K562 (cell line): ENCODE measurements around the gene FUT6. TPM values are rescaled to one million over a fixed set of nuclear protein-coding genes. Genes with fewer than 3 reads are reported as not detected.

ENCODE experiments used
- CHCHD3 ChIP-seq: fragments of 250-450 bp; sonication (Bioruptor Pico); IDR thresholded peaks from 2 replicates; pipeline ENCODE4 v2.1.2; 2022; ENCODE audit warnings: mild to moderate bottlenecking
- ELF4 ChIP-seq: fragments of 450-650 bp; formaldehyde crosslinking; IDR thresholded peaks from 2 replicates; pipeline ENCODE4 v1.4.0; 2022; ENCODE audit warnings: missing genetic modification characterization
- FIP1L1 ChIP-seq: fragments of 200-400 bp; formaldehyde crosslinking; IDR thresholded peaks from 2 replicates; pipeline ENCODE4 v1.6.1; 2018; ENCODE audit warnings: mild to moderate bottlenecking, low read depth, low read length; ENCODE audit not compliant: poor library complexity, severe bottlenecking
- HNRNPL ChIP-seq: fragments of 200-400 bp; formaldehyde crosslinking; IDR thresholded peaks from 2 replicates; pipeline ENCODE4 v1.6.1; 2017; ENCODE audit warnings: low read depth, mild to moderate bottlenecking, low read length
- IRF2 ChIP-seq: sonication (generic); formaldehyde crosslinking; IDR thresholded peaks from 2 replicates; pipeline ENCODE4 v1.8.1; 2022; ENCODE audit warnings: mild to moderate bottlenecking, missing genetic modification reagents
- MAFG ChIP-seq: fragments of 450-650 bp; conservative IDR thresholded peaks from 2 replicates; pipeline ENCODE4 v1.6.1; 2016; ENCODE audit warnings: missing genetic modification characterization, missing compliant biosample characterization
- MCM7 ChIP-seq, 2 experiments: fragments of 450-650 bp; IDR thresholded peaks; 2 replicates each; pipeline ENCODE4 v1.6.1; 2016 to 2018
- RNF2 ChIP-seq: sonication (generic); IDR thresholded peaks from 2 replicates; pipeline ENCODE4 v1.6.1; 2016
- TAF7 ChIP-seq: fragments of 450-650 bp; IDR thresholded peaks from 2 replicates; pipeline ENCODE4 v1.6.1; 2016; ENCODE audit warnings: missing genetic modification characterization, missing compliant biosample characterization
- TCF7 ChIP-seq: sonication (generic); IDR thresholded peaks from 2 replicates; pipeline ENCODE4 v1.6.1; 2016; ENCODE audit warnings: antibody characterized with exemption, borderline replicate concordance
- U2AF1 ChIP-seq: fragments of 200-400 bp; formaldehyde crosslinking; optimal IDR thresholded peaks from 2 replicates; pipeline ENCODE3; 2017; ENCODE audit warnings: mild to moderate bottlenecking, low read depth, low read length, moderate library complexity
- ZNF764 ChIP-seq: fragments of 250-450 bp; sonication (Bioruptor Pico); IDR thresholded peaks from 2 replicates; pipeline ENCODE4 v1.4.0; 2020; ENCODE audit warnings: low read depth, mild to moderate bottlenecking, moderate library complexity
- polyA plus RNA-seq, 8 experiments: library from polyadenylated mRNA; depleted of rRNA in 4 of 8; stranded (reverse) in 5 of 8; unstranded in 3 of 8; fragments of >200 nt; fragmentation: Nextera tagmentation in 2 of 8; fragmentation: Illumina TruSeq in 1 of 8; extraction: Ambion mirVana in 2 of 8; extraction: Trizol in 1 of 8; gene quantifications; 2 replicates each; pipeline versions ENCODE4 v1.2.1 to v1.2.3, GENCODE V29; 2011 to 2014; ENCODE audit warnings: inconsistent platforms in 1 of 8, missing spikeins in 1 of 8
- total RNA-seq, 7 experiments: library from RNA; depleted of rRNA in 6 of 7; stranded (reverse); fragments of >200 nt in 6 of 7; fragmentation: Illumina TruSeq in 2 of 7; extraction: Trizol in 2 of 7; gene quantifications; 2 replicates each; pipeline versions ENCODE4 v1.2.1 to v1.2.3, GENCODE V29; 2011 to 2021; ENCODE audit warnings: low replicate concordance in 1 of 7
- TF ChIP-seq, protein P1 (sequence below): fragments of 250-450 bp; sonication (Bioruptor Pico); IDR thresholded peaks from 2 replicates; pipeline ENCODE4 v1.4.0; 2020; ENCODE audit warnings: mild to moderate bottlenecking, moderate library complexity
- TF ChIP-seq, protein P2 (sequence below): fragments of 450-650 bp; IDR thresholded peaks from 2 replicates; pipeline ENCODE4 v1.6.1; 2017; ENCODE audit warnings: antibody characterized with exemption
- TF ChIP-seq, protein P3 (sequence below), 2 experiments: fragments of 450-650 bp; formaldehyde crosslinking in 1 of 2; IDR thresholded peaks; 2 replicates each; pipeline versions ENCODE4 v1.4.0 to v1.6.1; 2014 to 2020; ENCODE audit warnings: mild to moderate bottlenecking in 2 of 2, borderline replicate concordance in 1 of 2, low read depth in 1 of 2

FUT6 gene
- total and polyA plus RNA-seq, 9 of the 15 experiments (the other 6 are each of a cell fraction or from before 2014, with no cell fraction given): 0.04 TPM; not detected in 8

DNA sequence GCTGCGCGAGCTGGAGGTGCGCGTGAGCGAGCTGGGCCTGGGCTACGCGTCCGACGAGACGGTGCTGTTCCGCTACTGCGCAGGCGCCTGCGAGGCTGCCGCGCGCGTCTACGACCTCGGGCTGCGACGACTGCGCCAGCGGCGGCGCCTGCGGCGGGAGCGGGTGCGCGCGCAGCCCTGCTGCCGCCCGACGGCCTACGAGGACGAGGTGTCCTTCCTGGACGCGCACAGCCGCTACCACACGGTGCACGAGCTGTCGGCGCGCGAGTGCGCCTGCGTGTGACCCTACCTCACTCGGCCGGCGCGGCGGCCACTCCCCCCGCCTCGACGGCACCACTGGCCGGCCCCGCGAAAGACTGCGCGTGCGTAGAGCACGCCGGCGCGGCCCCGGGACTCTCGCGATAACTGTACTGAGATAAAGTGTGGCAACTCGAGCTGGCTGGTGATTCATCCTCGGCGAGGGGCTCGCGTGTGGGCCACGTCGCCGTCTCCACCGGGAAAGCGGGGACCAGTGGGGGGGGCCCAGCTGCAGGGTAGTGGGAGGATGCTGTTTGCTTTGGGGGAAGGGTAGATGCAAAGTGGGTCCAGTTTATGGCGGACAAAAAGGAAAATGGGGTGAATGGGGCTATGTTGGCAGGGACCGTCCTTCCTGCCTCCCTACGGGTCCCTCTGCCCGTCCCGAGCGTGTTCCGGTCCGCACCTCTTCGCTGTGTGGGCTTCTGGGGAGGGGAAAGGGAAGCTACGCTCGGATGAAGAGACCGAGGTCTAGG lies 11.4 kb downstream of the FUT6 start (continued):
- TF ChIP-seq, protein P1, sequence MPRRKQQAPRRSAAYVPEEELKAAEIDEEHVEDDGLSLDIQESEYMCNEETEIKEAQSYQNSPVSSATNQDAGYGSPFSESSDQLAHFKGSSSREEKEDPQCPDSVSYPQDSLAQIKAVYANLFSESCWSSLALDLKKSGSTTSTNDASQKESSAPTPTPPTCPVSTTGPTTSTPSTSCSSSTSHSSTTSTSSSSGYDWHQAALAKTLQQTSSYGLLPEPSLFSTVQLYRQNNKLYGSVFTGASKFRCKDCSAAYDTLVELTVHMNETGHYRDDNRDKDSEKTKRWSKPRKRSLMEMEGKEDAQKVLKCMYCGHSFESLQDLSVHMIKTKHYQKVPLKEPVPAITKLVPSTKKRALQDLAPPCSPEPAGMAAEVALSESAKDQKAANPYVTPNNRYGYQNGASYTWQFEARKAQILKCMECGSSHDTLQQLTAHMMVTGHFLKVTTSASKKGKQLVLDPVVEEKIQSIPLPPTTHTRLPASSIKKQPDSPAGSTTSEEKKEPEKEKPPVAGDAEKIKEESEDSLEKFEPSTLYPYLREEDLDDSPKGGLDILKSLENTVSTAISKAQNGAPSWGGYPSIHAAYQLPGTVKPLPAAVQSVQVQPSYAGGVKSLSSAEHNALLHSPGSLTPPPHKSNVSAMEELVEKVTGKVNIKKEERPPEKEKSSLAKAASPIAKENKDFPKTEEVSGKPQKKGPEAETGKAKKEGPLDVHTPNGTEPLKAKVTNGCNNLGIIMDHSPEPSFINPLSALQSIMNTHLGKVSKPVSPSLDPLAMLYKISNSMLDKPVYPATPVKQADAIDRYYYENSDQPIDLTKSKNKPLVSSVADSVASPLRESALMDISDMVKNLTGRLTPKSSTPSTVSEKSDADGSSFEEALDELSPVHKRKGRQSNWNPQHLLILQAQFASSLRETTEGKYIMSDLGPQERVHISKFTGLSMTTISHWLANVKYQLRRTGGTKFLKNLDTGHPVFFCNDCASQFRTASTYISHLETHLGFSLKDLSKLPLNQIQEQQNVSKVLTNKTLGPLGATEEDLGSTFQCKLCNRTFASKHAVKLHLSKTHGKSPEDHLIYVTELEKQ (CRISPR knock-in tag): no peak
- TF ChIP-seq MCM7 (IDR thresholded peaks at IDR 0.05): no peak
- no peak for TF ChIP-seq U2AF1
- peak; percentile 84 for TF ChIP-seq RNF2
- TF ChIP-seq ELF4 (CRISPR knock-in tag): peak; percentile 96
- no peak for TF ChIP-seq IRF2 (CRISPR knock-in tag)
- TF ChIP-seq HNRNPL: no peak
- no peak for TF ChIP-seq CHCHD3 (CRISPR knock-in tag)
- TF ChIP-seq, protein P2, sequence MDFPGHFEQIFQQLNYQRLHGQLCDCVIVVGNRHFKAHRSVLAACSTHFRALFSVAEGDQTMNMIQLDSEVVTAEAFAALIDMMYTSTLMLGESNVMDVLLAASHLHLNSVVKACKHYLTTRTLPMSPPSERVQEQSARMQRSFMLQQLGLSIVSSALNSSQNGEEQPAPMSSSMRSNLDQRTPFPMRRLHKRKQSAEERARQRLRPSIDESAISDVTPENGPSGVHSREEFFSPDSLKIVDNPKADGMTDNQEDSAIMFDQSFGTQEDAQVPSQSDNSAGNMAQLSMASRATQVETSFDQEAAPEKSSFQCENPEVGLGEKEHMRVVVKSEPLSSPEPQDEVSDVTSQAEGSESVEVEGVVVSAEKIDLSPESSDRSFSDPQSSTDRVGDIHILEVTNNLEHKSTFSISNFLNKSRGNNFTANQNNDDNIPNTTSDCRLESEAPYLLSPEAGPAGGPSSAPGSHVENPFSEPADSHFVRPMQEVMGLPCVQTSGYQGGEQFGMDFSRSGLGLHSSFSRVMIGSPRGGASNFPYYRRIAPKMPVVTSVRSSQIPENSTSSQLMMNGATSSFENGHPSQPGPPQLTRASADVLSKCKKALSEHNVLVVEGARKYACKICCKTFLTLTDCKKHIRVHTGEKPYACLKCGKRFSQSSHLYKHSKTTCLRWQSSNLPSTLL: no peak
- TF ChIP-seq, protein P3, sequence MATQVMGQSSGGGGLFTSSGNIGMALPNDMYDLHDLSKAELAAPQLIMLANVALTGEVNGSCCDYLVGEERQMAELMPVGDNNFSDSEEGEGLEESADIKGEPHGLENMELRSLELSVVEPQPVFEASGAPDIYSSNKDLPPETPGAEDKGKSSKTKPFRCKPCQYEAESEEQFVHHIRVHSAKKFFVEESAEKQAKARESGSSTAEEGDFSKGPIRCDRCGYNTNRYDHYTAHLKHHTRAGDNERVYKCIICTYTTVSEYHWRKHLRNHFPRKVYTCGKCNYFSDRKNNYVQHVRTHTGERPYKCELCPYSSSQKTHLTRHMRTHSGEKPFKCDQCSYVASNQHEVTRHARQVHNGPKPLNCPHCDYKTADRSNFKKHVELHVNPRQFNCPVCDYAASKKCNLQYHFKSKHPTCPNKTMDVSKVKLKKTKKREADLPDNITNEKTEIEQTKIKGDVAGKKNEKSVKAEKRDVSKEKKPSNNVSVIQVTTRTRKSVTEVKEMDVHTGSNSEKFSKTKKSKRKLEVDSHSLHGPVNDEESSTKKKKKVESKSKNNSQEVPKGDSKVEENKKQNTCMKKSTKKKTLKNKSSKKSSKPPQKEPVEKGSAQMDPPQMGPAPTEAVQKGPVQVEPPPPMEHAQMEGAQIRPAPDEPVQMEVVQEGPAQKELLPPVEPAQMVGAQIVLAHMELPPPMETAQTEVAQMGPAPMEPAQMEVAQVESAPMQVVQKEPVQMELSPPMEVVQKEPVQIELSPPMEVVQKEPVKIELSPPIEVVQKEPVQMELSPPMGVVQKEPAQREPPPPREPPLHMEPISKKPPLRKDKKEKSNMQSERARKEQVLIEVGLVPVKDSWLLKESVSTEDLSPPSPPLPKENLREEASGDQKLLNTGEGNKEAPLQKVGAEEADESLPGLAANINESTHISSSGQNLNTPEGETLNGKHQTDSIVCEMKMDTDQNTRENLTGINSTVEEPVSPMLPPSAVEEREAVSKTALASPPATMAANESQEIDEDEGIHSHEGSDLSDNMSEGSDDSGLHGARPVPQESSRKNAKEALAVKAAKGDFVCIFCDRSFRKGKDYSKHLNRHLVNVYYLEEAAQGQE (IDR thresholded peaks at IDR 0.05; ENCODE audit: borderline replicate concordance): no peak
- TF ChIP-seq, protein P3 (CRISPR knock-in tag; IDR thresholded peaks at IDR 0.05; ENCODE audit: low read depth): peak; percentile 86
- peak; percentile 55 for TF ChIP-seq FIP1L1
- peak; percentile 87 for TF ChIP-seq TAF7 (tag)
- no peak for TF ChIP-seq ZNF764
- TF ChIP-seq MAFG (tag): no peak
- no peak for TF ChIP-seq TCF7
